Karpas-422 (cell line): ENCODE measurements around the gene NXPH1. TPM values are rescaled to one million over a fixed set of nuclear protein-coding genes. Genes with fewer than 3 reads are reported as not detected.
A peak's percentile ranks its signal among the peaks of the same experiment; 100 is the strongest.

Experiments used
- DNase-seq: peaks from one replicate; pipeline ENCODE4 v3.0.0-alpha.2; 2015
- H2AFZ ChIP-seq: fragments of 200-600 bp; sonication (generic); 2 replicates; pipeline ENCODE4 v1.6.1; 2014; ENCODE audit warnings: antibody characterized with exemption, low read length, mixed read lengths
- H3K27ac ChIP-seq: fragments of 200-600 bp; sonication (generic); 2 replicates; pipeline ENCODE4 v1.5.1; 2014; ENCODE audit warnings: mild to moderate bottlenecking, low read length, moderate library complexity
- H3K27me3 ChIP-seq: fragments of 200-600 bp; sonication (generic); 2 replicates; pipeline ENCODE4 v1.6.1; 2014; ENCODE audit warnings: low read length, mixed read lengths
- H3K36me3 ChIP-seq: fragments of 200-600 bp; sonication (generic); 2 replicates; pipeline ENCODE4 v1.6.1; 2014; ENCODE audit warnings: low read length, mixed read lengths; ENCODE audit not compliant: insufficient read depth
- H3K4me1 ChIP-seq: fragments of 200-600 bp; sonication (generic); 2 replicates; pipeline ENCODE4 v1.6.1; 2014; ENCODE audit warnings: mild to moderate bottlenecking, low read length, mixed read lengths
- H3K4me2 ChIP-seq: fragments of 200-600 bp; sonication (generic); 2 replicates; pipeline ENCODE4 v1.6.1; 2014; ENCODE audit warnings: low read length, low read depth, mild to moderate bottlenecking; ENCODE audit not compliant: poor library complexity, severe bottlenecking
- H3K4me3 ChIP-seq: fragments of 200-600 bp; sonication (generic); 2 replicates; pipeline ENCODE4 v1.5.1; 2014; ENCODE audit warnings: mild to moderate bottlenecking, antibody characterized with exemption, low read length, mixed read lengths
- H3K79me2 ChIP-seq: fragments of 200-600 bp; sonication (generic); 2 replicates; pipeline ENCODE4 v1.6.1; 2014; ENCODE audit warnings: mild to moderate bottlenecking, low read length, mixed read lengths
- H3K9ac ChIP-seq: fragments of 200-600 bp; sonication (generic); 2 replicates; pipeline ENCODE4 v1.6.0; 2014; ENCODE audit warnings: low read length
- H3K9me2 ChIP-seq: fragments of 200-600 bp; sonication (generic), shearing (Covaris generic); replicated peaks from 2 replicates; pipeline ENCODE4 v1.6.0; 2014; ENCODE audit warnings: mild to moderate bottlenecking, low read length, moderate library complexity; ENCODE audit not compliant: insufficient read depth
- H3K9me3 ChIP-seq: fragments of 300-700, 200-600 bp; sonication (generic); 2 replicates; pipeline ENCODE4 v1.6.1; 2014; ENCODE audit warnings: low read length, mixed read lengths
- H4K20me1 ChIP-seq: fragments of 200-600 bp; sonication (generic); 2 replicates; pipeline ENCODE4 v1.6.1; 2014; ENCODE audit warnings: mild to moderate bottlenecking, antibody characterized with exemption, low read length, low read depth; ENCODE audit not compliant: insufficient read depth
- total RNA-seq: library from RNA; depleted of rRNA; stranded (reverse); fragments of >200 nt; shearing (Covaris generic); gene quantifications from 2 replicates; pipeline ENCODE4 v1.2.3, GENCODE V29; 2014; ENCODE audit warnings: low replicate concordance

Gene NXPH1
- total RNA-seq, 1 experiment from 2014 or later: not detected

DNA sequence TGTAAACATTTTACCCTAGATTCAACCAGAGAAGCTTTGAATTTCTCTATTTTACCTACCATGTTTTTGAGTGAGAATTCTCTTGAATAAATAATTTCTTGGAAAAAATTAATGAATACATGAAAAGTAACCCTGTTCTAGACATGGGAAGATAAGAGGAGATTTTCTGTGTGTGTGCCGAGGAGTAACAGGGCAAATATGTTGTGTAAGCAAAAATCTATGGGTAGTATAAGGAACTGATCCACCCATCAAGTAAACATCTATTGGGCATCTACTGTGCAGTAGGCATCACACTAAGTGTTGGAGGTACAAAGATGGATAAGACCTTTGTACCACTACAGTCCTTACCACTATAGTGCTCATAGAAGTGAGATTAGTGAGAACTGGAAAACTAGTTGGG, 8.2 kb upstream of the NXPH1 start:
- no peak overlapping the region for H2AFZ ChIP-seq
- no peaks in the 10 kb centered on the region for H3K9me3 ChIP-seq
- no peak overlapping the region for H3K9ac ChIP-seq
- H3K9me2 ChIP-seq: no peaks in the 10 kb centered on the region
- no peak overlapping the region for H3K27ac ChIP-seq
- no peak overlapping the region for H3K4me3 ChIP-seq
- H3K79me2 ChIP-seq: no peaks in the 10 kb centered on the region
- H3K4me2 ChIP-seq: no peak overlapping the region
- no peaks in the 10 kb centered on the region for H4K20me1 ChIP-seq
- H3K27me3 ChIP-seq: no peaks in the 10 kb centered on the region
- no peaks in the 10 kb centered on the region for H3K36me3 ChIP-seq
- no peak for DNase-seq
- H3K4me1 ChIP-seq: no peaks in the 10 kb centered on the region

DNA sequence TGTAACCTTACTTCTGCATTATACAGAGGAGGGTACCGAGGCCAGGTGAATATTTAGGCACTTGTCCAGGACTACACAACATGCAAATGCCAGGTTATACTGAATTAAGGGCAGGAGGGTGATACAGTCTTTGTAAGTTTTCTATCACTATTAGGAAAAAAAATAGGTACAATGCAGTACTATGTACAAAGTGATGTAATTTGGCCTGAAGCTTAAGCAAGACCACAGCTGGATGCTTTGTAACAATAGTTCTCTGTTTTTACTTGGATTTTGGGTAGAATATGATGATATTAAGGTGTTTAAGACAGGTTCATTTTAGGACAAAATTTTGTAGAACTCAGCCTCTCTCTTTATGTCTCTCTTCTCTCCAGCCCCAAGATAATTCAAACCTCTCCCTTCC, 2.8 kb upstream of the NXPH1 start:
- Histone ChIP-seq H3K79me2 (no peaks in the 10 kb centered on the region), H3K36me3 (no peaks in the 10 kb centered on the region), H3K27ac (no peak overlapping the region), H3K9ac (no peak overlapping the region), H3K4me2 (no peak overlapping the region), H3K4me3 (no peak overlapping the region), H4K20me1 (no peaks in the 10 kb centered on the region), H3K9me3 (no peaks in the 10 kb centered on the region), H3K4me1 (no peaks in the 10 kb centered on the region), H2AFZ (no peak overlapping the region), H3K27me3 (no peaks in the 10 kb centered on the region), H3K9me2 (no peaks in the 10 kb centered on the region)
- DNase-seq: no peak

DNA sequence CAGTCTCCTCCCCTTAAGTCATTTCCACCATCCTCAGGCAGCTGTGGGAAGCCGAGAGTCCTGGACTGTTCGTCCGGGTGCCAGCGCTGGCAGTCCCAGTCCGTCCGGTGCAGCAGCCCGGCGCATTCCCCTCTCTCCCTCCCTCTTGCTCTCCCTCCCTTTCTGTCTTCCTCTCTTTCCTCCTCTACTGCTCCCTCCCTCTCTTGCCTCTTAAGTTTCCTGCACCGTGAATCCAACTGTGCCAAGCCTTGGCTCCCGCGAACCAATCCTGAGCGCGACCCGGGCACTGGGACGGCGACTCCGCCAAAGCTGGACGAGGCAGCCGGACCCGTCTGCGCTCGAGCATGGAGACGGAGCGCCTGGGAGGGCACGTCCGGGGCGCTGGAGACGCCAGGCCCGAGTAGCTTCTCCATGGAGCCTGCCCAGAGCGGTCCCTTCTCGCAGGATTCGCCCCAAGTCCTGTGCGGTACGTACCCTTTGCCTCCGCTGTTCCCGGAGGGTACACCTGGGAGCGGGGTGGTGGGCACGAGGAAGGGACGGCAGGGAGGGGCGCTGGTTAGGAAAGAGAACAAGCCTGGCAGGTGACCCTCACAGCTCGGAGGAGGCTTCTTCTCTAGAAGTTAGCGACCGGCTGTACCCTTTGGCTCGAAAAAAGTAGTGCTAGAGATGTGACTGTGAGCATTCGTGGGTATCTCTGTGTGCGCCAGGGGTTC, 1.0 kb downstream of the NXPH1 start:
- Histone ChIP-seq H4K20me1 (no peaks in the 10 kb centered on the region), H3K27me3 (no peaks in the 10 kb centered on the region), H3K9me2 (no peaks in the 10 kb centered on the region), H3K9me3 (no peaks in the 10 kb centered on the region), H3K36me3 (no peaks in the 10 kb centered on the region), H3K9ac (no peak overlapping the region), H3K79me2 (no peaks in the 10 kb centered on the region), H3K4me3 (no peak overlapping the region), H3K4me2 (no peak overlapping the region), H3K27ac (no peak overlapping the region), H2AFZ (no peak overlapping the region), H3K4me1 (no peaks in the 10 kb centered on the region)
- DNase-seq: no peak

DNA sequence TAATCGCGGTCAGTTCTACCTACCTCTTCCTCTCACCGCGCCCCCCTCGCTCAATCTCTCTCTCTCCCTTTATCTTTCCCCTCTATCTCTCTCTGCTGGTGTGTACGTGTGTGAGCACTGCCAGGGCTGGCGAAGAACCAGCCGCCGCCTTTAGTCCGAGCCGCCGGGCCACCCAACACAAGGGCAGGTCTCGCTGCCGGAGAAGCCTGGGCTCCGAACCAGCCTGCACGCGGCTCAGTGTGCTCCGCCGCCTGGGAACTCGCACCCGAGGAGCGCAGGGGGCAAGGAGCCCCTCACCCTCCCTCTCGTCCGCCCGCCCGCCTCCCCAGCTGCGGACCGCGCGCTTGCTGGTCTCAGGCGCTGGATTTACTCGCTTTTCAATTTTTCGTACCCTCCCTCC, 1.7 kb downstream of the NXPH1 start:
- H3K79me2 ChIP-seq: no peaks in the 10 kb centered on the region
- H3K27ac ChIP-seq: no peak overlapping the region
- DNase-seq: no peak
- H3K4me1 ChIP-seq: no peaks in the 10 kb centered on the region
- H3K4me2 ChIP-seq: no peak overlapping the region
- H3K9me3 ChIP-seq: no peaks in the 10 kb centered on the region
- H3K9ac ChIP-seq: no peak overlapping the region
- no peak overlapping the region for H2AFZ ChIP-seq
- H3K27me3 ChIP-seq: no peaks in the 10 kb centered on the region
- no peak overlapping the region for H3K4me3 ChIP-seq
- H3K9me2 ChIP-seq: no peaks in the 10 kb centered on the region
- no peaks in the 10 kb centered on the region for H4K20me1 ChIP-seq
- H3K36me3 ChIP-seq: no peaks in the 10 kb centered on the region

DNA sequence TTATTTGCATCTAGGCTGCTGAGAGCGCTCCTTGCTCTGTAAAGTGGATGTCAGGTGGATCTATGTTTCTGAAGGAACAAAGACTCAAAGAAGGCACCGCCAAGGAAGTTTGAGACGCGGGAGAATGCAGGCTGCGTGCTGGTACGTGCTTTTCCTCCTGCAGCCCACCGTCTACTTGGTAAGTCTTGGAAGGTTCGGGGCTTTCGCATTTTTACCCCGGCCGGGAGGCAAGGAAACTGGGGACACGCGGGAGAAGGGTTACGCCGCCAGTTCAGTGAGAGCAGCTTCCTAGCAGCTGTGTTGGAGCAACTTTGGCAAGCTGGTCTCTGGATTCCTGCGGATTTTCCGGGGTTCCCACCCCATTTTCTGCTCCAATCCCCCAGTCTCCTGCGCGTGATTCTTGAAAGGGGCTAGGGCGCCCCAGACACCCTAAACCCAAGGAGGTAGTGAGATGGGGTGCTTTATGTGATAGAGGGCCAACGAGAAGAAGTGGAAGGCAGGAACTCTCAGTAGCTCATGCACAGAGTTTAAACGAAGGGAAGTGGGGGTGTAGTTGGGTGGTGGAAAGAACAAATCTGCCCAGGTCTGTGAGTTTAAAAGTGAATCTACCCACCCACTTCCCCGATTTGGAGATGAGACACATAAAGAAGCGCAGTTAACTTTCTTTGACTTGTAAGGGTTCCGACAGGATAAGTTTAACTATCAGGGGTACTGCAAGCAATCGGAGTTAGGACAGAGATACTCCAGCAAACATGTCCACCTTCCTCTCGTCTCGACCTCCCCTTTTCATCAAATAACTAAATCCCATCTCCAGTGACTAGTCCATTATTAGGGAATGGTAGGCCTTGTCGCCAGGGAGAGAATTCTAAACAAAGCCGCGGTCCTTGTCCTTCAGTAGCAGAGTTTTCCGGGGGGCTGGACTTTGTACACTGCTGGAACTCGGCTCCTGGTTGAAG, 2.5 kb downstream of the NXPH1 start:
- no peaks in the 10 kb centered on the region for H3K79me2 ChIP-seq
- H3K27ac ChIP-seq: no peak overlapping the region
- DNase-seq: no peak
- H3K4me3 ChIP-seq: no peak overlapping the region
- H3K9ac ChIP-seq: no peak overlapping the region
- no peaks in the 10 kb centered on the region for H3K27me3 ChIP-seq
- H4K20me1 ChIP-seq: no peaks in the 10 kb centered on the region
- H3K4me1 ChIP-seq: no peaks in the 10 kb centered on the region
- no peaks in the 10 kb centered on the region for H3K9me2 ChIP-seq
- no peak overlapping the region for H2AFZ ChIP-seq
- H3K4me2 ChIP-seq: no peak overlapping the region
- no peaks in the 10 kb centered on the region for H3K36me3 ChIP-seq
- no peaks in the 10 kb centered on the region for H3K9me3 ChIP-seq

DNA sequence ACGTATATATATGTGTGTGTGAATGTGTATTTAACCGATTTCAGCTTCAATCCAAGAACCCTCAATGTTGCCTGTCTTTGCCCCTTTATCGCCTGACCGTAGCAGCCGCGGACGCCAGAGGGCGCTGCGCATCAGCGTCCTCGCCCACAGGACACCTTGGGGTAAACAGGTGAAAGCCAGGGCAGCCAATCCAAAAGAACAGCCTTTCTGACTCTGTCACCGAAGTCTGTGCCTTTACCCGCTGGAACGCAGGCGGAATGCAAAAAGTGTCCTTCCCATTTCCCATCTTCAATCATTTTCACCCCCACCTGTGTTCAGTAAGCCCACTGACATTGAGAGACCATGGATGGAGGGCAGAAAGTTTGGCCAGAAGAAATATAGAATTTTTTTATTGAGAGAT, 3.6 kb downstream of the NXPH1 start:
- no peaks in the 10 kb centered on the region for H3K4me1 ChIP-seq
- H4K20me1 ChIP-seq: no peaks in the 10 kb centered on the region
- H3K9me3 ChIP-seq: no peaks in the 10 kb centered on the region
- no peak overlapping the region for H3K27ac ChIP-seq
- no peaks in the 10 kb centered on the region for H3K36me3 ChIP-seq
- no peak overlapping the region for H3K9ac ChIP-seq
- no peak overlapping the region for H3K4me3 ChIP-seq
- DNase-seq: peak; percentile 87
- no peak overlapping the region for H3K4me2 ChIP-seq
- no peaks in the 10 kb centered on the region for H3K9me2 ChIP-seq
- no peaks in the 10 kb centered on the region for H3K79me2 ChIP-seq
- no peak overlapping the region for H2AFZ ChIP-seq
- no peaks in the 10 kb centered on the region for H3K27me3 ChIP-seq

DNA sequence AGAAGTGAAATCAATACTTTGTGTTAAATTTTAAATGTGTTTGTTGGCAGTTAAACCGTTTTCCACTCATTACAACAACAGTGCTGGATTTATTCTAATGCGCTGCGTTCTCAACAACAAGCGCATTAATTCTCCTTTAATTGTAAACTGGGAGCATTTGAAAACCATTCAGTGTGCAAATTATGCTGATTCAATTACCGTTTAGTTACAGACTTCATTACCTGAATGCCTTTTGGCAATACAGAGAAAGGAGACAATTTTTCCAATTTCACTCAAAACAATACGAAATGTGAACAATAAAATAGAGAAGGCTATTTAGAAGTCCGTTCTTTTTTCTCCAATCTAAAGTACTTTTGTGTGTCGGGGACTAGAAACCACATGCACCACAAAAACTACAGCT, 4.2 kb downstream of the NXPH1 start:
- Histone ChIP-seq H3K4me2 (no peak overlapping the region), H2AFZ (no peak overlapping the region), H3K4me3 (no peak overlapping the region), H3K27me3 (no peaks in the 10 kb centered on the region), H3K9me2 (no peaks in the 10 kb centered on the region), H4K20me1 (no peaks in the 10 kb centered on the region), H3K4me1 (no peaks in the 10 kb centered on the region), H3K9ac (no peak overlapping the region), H3K36me3 (no peaks in the 10 kb centered on the region), H3K9me3 (no peaks in the 10 kb centered on the region), H3K79me2 (no peaks in the 10 kb centered on the region), H3K27ac (no peak overlapping the region)
- DNase-seq: no peak

DNA sequence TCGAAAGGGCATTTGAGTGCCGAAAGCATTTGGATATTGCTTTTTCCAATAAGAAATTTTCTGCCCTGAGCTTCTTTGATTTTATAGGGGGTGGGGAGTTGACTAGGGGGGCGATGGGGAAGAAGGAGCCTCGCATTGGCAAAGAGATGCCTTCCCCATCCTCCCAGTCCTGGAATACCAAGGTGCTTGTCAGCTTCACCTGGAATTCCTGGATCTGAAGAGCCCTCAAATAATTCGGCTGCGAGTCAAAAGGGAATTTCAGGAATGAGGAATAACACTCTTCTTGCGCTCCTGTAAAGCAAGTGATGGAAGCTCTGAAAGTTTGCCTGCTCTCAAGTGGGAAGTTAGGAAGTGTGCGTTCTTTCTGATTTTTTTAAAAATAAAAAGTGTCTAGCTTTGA, 7.3 kb downstream of the NXPH1 start:
- DNase-seq: no peak
- Histone ChIP-seq H4K20me1 (no peaks in the 10 kb centered on the region), H3K4me1 (no peaks in the 10 kb centered on the region), H3K9me2 (no peaks in the 10 kb centered on the region), H3K9me3 (no peaks in the 10 kb centered on the region), H3K4me3 (no peak overlapping the region), H3K9ac (no peak overlapping the region), H3K27me3 (no peaks in the 10 kb centered on the region), H3K79me2 (no peaks in the 10 kb centered on the region), H3K4me2 (no peak overlapping the region), H3K36me3 (no peaks in the 10 kb centered on the region), H3K27ac (no peak overlapping the region), H2AFZ (no peak overlapping the region)
